Liver (tissue), 9 donors: ENCODE data around the gene KCNK16. TPM values are rescaled to one million over a fixed set of nuclear protein-coding genes. Genes with fewer than 3 reads are reported as not detected.

Experiments
- DNase-seq: peaks from one replicate; pipeline ENCODE4 v3.0.0-alpha.2; 2017; ENCODE audit warnings: low spot score
- H3K27ac ChIP-seq, 2 donors: one replicate each; pipeline ENCODE4 v1.7.0; 2013; ENCODE audit warnings: inconsistent platforms in 2 of 2, low read length in 2 of 2, control low read depth in 1 of 2, low read depth in 1 of 2, mild to moderate bottlenecking in 1 of 2
- H3K27me3 ChIP-seq, 4 donors: one replicate each; pipeline versions ENCODE4 v1.6.1 to v1.7.0; 2013; ENCODE audit warnings: low read length in 3 of 4, inconsistent platforms in 1 of 4, mild to moderate bottlenecking in 1 of 4, moderate library complexity in 1 of 4; ENCODE audit not compliant: control insufficient read depth in 4 of 4, insufficient read depth in 4 of 4
- H3K36me3 ChIP-seq, 4 donors: one replicate each; pipeline versions ENCODE4 v1.6.1 to v1.7.0; 2013; ENCODE audit warnings: low read length in 3 of 4, mild to moderate bottlenecking in 3 of 4, low read depth in 1 of 4, moderate library complexity in 1 of 4; ENCODE audit not compliant: control insufficient read depth in 4 of 4, insufficient read depth in 3 of 4
- H3K4me1 ChIP-seq, 4 donors: one replicate each; pipeline versions ENCODE4 v1.6.1 to v1.7.0; 2013; ENCODE audit warnings: low read length in 3 of 4, mild to moderate bottlenecking in 3 of 4, moderate library complexity in 1 of 4; ENCODE audit not compliant: control insufficient read depth in 4 of 4, insufficient read depth in 4 of 4
- H3K4me3 ChIP-seq, 3 donors: one replicate each; pipeline versions ENCODE4 v1.6.1 to v1.7.0; 2013; ENCODE audit warnings: low read length in 3 of 3, control low read depth in 1 of 3, low read depth in 1 of 3, mild to moderate bottlenecking in 1 of 3
- H3K9ac ChIP-seq, 2 donors: one replicate each; pipeline ENCODE4 v1.7.0; 2013; ENCODE audit warnings: low read length in 2 of 2, mild to moderate bottlenecking in 2 of 2, moderate library complexity in 2 of 2, control low read depth in 1 of 2, low read depth in 1 of 2
- H3K9me3 ChIP-seq, 4 donors: one replicate each; pipeline versions ENCODE4 v1.6.1 to v1.7.0; 2013; ENCODE audit warnings: low read length in 3 of 4; ENCODE audit not compliant: control insufficient read depth in 4 of 4
- EGR1 ChIP-seq, 2 donors: IDR thresholded peaks; 2 replicates each; pipeline ENCODE4 v1.6.1; 2016 to 2018; ENCODE audit warnings: antibody characterized with exemption in 2 of 2, low read depth in 2 of 2
- FOXA1 ChIP-seq: IDR thresholded peaks from 2 replicates; pipeline ENCODE4 v1.6.1; 2016; ENCODE audit warnings: antibody characterized with exemption
- GABPA ChIP-seq, 2 donors: IDR thresholded peaks in 1 of 2; conservative IDR thresholded peaks in 1 of 2; 2 replicates each; pipeline ENCODE4 v1.6.1; 2016; ENCODE audit warnings: antibody characterized with exemption in 2 of 2, mild to moderate bottlenecking in 1 of 2, moderate library complexity in 1 of 2
- HNF4A ChIP-seq, 2 donors: conservative IDR thresholded peaks; 2 replicates each; pipeline ENCODE4 v1.6.1; 2016; ENCODE audit warnings: antibody characterized with exemption in 2 of 2, mild to moderate bottlenecking in 2 of 2
- HNF4G ChIP-seq: IDR thresholded peaks from 2 replicates; pipeline ENCODE4 v1.6.1; 2016; ENCODE audit warnings: antibody characterized with exemption
- JUND ChIP-seq, 2 donors: IDR thresholded peaks; 2 replicates each; pipeline ENCODE4 v1.6.1; 2016; ENCODE audit warnings: antibody characterized with exemption in 2 of 2
- NR2F2 ChIP-seq: IDR thresholded peaks from 2 replicates; pipeline ENCODE4 v1.6.1; 2016; ENCODE audit warnings: antibody characterized with exemption
- RAD21 ChIP-seq, 2 donors: IDR thresholded peaks; 2 replicates each; pipeline ENCODE4 v1.6.1; 2016; ENCODE audit warnings: antibody characterized with exemption in 2 of 2, mild to moderate bottlenecking in 2 of 2
- RXRA ChIP-seq, 2 donors: IDR thresholded peaks; 2 replicates each; pipeline ENCODE4 v1.6.1; 2017 to 2018; ENCODE audit warnings: antibody characterized with exemption in 2 of 2, mild to moderate bottlenecking in 1 of 2
- SP1 ChIP-seq: IDR thresholded peaks from 2 replicates; pipeline ENCODE4 v1.6.1; 2018; ENCODE audit warnings: antibody characterized with exemption, mild to moderate bottlenecking
- TAF1 ChIP-seq: conservative IDR thresholded peaks from 2 replicates; pipeline ENCODE4 v1.6.1; 2016; ENCODE audit warnings: antibody characterized with exemption, mild to moderate bottlenecking
- WGBS: extraction: QIAGEN DNeasy Blood & Tissue Kit; methylation state at CpG from one replicate; pipeline ENCODE4 v1.1.7; 2013; 5-methylcytosine and 5-hydroxymethylcytosine counted together
- polyA plus RNA-seq, 2 donors: library from polyadenylated mRNA; stranded (reverse) in 1 of 2; unstranded in 1 of 2; fragments of 200-250 nt in 1 of 2; fragments of >200 nt in 1 of 2; fragmentation: Nextera tagmentation in 1 of 2; extraction: Ambion mirVana in 1 of 2; gene quantifications; one replicate each; pipeline versions ENCODE4 v1.2.1 to v1.2.3, GENCODE V29; 2013 to 2015
- total RNA-seq, 2 donors: library from RNA; depleted of rRNA; stranded (reverse); fragments of >200 nt; gene quantifications; one replicate each; pipeline ENCODE4 v1.2.3, GENCODE V29; 2014
- TF ChIP-seq, protein P1 (sequence below): IDR thresholded peaks from 2 replicates; pipeline ENCODE4 v1.6.1; 2016; ENCODE audit warnings: antibody characterized with exemption
- TF ChIP-seq, protein P2 (sequence below): IDR thresholded peaks from 2 replicates; pipeline ENCODE4 v1.6.1; 2016; ENCODE audit warnings: antibody characterized with exemption, mild to moderate bottlenecking
- TF ChIP-seq, protein P3 (sequence below): fragments of 150-350 bp; IDR thresholded peaks from 2 replicates; pipeline ENCODE4 v1.5.1; 2017; ENCODE audit warnings: improper control_type of control experiment, low read depth, low read length; ENCODE audit not compliant: missing input control
- donor health status: healthy.
- donor health status: healthy.
- donor health status: healthy.
- donor health status: healthy.
- donor health status: healthy.

KCNK16 gene
- total and polyA plus RNA-seq, 4 donors, result not detected

DNA sequence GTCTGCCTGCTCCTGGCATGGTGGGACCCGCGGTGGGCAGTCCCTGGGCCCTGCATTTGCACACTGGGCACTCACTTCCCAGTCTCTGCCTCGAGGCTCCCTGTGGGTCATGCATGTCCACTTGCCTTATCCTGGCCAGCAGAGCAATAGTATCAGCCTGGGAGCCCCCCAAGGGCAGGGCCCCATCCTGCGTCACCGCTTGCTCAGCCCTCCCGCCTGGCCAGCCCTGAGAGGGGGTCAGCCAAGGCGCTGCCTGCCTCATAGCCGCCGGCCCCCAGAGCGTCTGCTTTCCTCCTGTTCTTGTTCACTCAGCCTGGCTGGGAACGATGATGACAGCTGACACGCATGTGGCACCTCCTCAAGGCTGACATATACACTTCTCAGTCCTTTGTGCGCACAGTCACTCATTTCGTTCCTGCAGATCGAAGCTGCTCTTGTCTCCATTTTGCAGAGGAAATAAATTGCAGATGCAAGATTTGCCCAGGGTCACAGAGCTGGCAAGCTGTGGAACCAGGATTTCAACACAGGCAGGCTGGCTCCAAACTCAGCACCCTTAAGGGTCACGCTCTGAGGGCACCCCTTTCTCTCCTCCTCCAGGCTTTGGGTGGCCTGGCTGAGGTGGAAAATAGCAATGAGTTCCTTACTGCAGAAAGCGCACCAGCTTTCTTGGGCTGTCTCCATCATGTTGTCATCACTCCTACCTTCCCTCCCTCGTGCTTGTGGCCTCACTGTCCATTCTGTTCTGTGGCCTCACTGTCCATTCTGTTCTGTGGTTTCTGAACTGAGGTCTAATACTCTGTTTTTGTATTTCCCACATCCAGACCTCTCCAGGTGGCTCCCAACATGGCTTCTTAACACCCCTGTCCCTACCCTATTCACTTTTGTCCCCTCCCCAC, 25.5 kb downstream of the KCNK16 start:
- no peak overlapping the region for H3K9ac ChIP-seq
- H3K36me3 ChIP-seq, result no peaks in the 10 kb centered on the region
- peaks cover 19 to 42% (median 28%) of the 10 kb centered on the region in 4 donors for H3K4me1 ChIP-seq
- no peaks in the 10 kb centered on the region for H3K27me3 ChIP-seq
- WGBS, result 42% methylated on average over 18 of the region's 18 CpGs
- TF ChIP-seq, protein P1, sequence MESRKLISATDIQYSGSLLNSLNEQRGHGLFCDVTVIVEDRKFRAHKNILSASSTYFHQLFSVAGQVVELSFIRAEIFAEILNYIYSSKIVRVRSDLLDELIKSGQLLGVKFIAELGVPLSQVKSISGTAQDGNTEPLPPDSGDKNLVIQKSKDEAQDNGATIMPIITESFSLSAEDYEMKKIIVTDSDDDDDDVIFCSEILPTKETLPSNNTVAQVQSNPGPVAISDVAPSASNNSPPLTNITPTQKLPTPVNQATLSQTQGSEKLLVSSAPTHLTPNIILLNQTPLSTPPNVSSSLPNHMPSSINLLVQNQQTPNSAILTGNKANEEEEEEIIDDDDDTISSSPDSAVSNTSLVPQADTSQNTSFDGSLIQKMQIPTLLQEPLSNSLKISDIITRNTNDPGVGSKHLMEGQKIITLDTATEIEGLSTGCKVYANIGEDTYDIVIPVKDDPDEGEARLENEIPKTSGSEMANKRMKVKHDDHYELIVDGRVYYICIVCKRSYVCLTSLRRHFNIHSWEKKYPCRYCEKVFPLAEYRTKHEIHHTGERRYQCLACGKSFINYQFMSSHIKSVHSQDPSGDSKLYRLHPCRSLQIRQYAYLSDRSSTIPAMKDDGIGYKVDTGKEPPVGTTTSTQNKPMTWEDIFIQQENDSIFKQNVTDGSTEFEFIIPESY, result no peak
- peak in 1 of 2 donors; percentile 37 for TF ChIP-seq RAD21 (IDR thresholded peaks at IDR 0.05)
- TF ChIP-seq, protein P2, sequence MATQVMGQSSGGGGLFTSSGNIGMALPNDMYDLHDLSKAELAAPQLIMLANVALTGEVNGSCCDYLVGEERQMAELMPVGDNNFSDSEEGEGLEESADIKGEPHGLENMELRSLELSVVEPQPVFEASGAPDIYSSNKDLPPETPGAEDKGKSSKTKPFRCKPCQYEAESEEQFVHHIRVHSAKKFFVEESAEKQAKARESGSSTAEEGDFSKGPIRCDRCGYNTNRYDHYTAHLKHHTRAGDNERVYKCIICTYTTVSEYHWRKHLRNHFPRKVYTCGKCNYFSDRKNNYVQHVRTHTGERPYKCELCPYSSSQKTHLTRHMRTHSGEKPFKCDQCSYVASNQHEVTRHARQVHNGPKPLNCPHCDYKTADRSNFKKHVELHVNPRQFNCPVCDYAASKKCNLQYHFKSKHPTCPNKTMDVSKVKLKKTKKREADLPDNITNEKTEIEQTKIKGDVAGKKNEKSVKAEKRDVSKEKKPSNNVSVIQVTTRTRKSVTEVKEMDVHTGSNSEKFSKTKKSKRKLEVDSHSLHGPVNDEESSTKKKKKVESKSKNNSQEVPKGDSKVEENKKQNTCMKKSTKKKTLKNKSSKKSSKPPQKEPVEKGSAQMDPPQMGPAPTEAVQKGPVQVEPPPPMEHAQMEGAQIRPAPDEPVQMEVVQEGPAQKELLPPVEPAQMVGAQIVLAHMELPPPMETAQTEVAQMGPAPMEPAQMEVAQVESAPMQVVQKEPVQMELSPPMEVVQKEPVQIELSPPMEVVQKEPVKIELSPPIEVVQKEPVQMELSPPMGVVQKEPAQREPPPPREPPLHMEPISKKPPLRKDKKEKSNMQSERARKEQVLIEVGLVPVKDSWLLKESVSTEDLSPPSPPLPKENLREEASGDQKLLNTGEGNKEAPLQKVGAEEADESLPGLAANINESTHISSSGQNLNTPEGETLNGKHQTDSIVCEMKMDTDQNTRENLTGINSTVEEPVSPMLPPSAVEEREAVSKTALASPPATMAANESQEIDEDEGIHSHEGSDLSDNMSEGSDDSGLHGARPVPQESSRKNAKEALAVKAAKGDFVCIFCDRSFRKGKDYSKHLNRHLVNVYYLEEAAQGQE, result no peak
- TF ChIP-seq EGR1 (IDR thresholded peaks at IDR 0.05; ENCODE audit: low read depth in 2 of 2), result no peak
- TF ChIP-seq RXRA (IDR thresholded peaks at IDR 0.05), result peak; percentile 56 to 60
- TF ChIP-seq GABPA (IDR thresholded peaks at IDR 0.05 in 1 of 2, conservative IDR thresholded peaks at IDR 0.05 in 1 of 2), result no peak
- TF ChIP-seq, protein P3, sequence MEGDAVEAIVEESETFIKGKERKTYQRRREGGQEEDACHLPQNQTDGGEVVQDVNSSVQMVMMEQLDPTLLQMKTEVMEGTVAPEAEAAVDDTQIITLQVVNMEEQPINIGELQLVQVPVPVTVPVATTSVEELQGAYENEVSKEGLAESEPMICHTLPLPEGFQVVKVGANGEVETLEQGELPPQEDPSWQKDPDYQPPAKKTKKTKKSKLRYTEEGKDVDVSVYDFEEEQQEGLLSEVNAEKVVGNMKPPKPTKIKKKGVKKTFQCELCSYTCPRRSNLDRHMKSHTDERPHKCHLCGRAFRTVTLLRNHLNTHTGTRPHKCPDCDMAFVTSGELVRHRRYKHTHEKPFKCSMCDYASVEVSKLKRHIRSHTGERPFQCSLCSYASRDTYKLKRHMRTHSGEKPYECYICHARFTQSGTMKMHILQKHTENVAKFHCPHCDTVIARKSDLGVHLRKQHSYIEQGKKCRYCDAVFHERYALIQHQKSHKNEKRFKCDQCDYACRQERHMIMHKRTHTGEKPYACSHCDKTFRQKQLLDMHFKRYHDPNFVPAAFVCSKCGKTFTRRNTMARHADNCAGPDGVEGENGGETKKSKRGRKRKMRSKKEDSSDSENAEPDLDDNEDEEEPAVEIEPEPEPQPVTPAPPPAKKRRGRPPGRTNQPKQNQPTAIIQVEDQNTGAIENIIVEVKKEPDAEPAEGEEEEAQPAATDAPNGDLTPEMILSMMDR, result no peak
- TF ChIP-seq FOXA1, result no peak
- TF ChIP-seq HNF4A (conservative IDR thresholded peaks at IDR 0.05), result peak; percentile 43 to 57
- no peak for TF ChIP-seq TAF1
- TF ChIP-seq JUND (IDR thresholded peaks at IDR 0.05), result no peak
- no peak for TF ChIP-seq SP1
- peak overlapping the region; percentile 75 to 80 for H3K27ac ChIP-seq
- H3K4me3 ChIP-seq, result no peak overlapping the region
- DNase-seq, result no peak
- H3K9me3 ChIP-seq, result no peaks in the 10 kb centered on the region

DNA sequence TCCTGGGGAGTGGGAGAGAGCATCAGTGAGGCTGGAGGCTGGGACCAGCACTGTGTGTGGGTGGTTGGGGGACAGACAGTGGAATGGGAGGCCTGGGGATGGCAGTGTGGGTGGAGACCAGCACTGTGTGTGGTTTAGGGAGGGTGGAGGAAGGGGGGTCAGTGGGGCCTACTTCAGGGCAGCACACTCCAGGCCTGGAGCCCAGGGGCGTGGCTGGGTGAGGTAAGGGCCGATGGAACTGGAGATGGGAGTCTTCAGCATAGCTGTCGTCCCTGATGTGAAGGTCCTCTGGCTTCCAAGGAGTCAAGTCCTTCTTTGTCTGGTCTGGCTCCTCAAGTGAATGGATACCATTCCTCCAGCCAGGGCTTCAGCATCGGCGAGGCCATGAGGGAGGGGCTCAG, 26.9 kb downstream of the KCNK16 start:
- Histone ChIP-seq H3K36me3 (no peaks in the 10 kb centered on the region), H3K4me3 (no peak overlapping the region), H3K4me1 (peaks cover 19 to 42% (median 28%) of the 10 kb centered on the region in 4 donors), H3K9me3 (no peaks in the 10 kb centered on the region), H3K27ac (no peak overlapping the region), H3K27me3 (no peaks in the 10 kb centered on the region), H3K9ac (no peak overlapping the region)
- WGBS, result 83% methylated on average over 5 of the region's 5 CpGs
- DNase-seq, result no peak
- no peak for TF ChIP-seq HNF4G
- TF ChIP-seq, protein P2, result no peak
- no peak for TF ChIP-seq EGR1 (IDR thresholded peaks at IDR 0.05; ENCODE audit: low read depth in 2 of 2)
- no peak for TF ChIP-seq NR2F2
